ENCODE data around the gene ADCY5. TPM values are rescaled to one million over a fixed set of nuclear protein-coding genes. Genes with fewer than 3 reads are reported as not detected.

Gene ADCY5
- total RNA-seq, 1 donor from 2014 or later = 10.6 TPM

- Mint-ChIP-seq H3K27me3 (ENCODE audit: unreplicated experiment) (peaks cover 14% of the 10 kb centered on the region), H3K9me3 (ENCODE audit: unreplicated experiment) (no peaks in the 10 kb centered on the region), H3K4me3 (ENCODE audit: unreplicated experiment) (no peak overlapping the region), H3K4me1 (ENCODE audit: unreplicated experiment) (peaks cover 48% of the 10 kb centered on the region), H3K27ac (ENCODE audit: unreplicated experiment) (peak overlapping the region; percentile 66), H3K36me3 (ENCODE audit: unreplicated experiment) (peaks cover 3% of the 10 kb centered on the region)
- TF ChIP-seq CTCF (IDR thresholded peaks at IDR 0.05) = no peak
- DNase-seq (ENCODE audit: extremely low spot score, unreplicated experiment) = no peak
Measured at GRCh38 chr3:123343296-123344174, 105.4 kb downstream of the ADCY5 start.

- no peak overlapping the region for H3K4me3 Mint-ChIP-seq (ENCODE audit: unreplicated experiment)
- no peaks in the 10 kb centered on the region for H3K9me3 Mint-ChIP-seq (ENCODE audit: unreplicated experiment)
- peaks cover 48% of the 10 kb centered on the region for H3K4me1 Mint-ChIP-seq (ENCODE audit: unreplicated experiment)
- no peak for TF ChIP-seq CTCF (IDR thresholded peaks at IDR 0.05)
- DNase-seq (ENCODE audit: extremely low spot score, unreplicated experiment) = no peak
- H3K36me3 Mint-ChIP-seq (ENCODE audit: unreplicated experiment) = peaks cover under 1% of the 10 kb centered on the region
- H3K27me3 Mint-ChIP-seq (ENCODE audit: unreplicated experiment) = peaks cover 17% of the 10 kb centered on the region
- H3K27ac Mint-ChIP-seq (ENCODE audit: unreplicated experiment) = no peak overlapping the region
Measured at GRCh38 chr3:123342631-123343080, 106.2 kb downstream of the ADCY5 start.

- H3K9me3 Mint-ChIP-seq (ENCODE audit: unreplicated experiment) = no peaks in the 10 kb centered on the region
- H3K4me3 Mint-ChIP-seq (ENCODE audit: unreplicated experiment) = no peak overlapping the region
- no peak overlapping the region for H3K27ac Mint-ChIP-seq (ENCODE audit: unreplicated experiment)
- H3K27me3 Mint-ChIP-seq (ENCODE audit: unreplicated experiment) = peaks cover 18% of the 10 kb centered on the region
- no peak for DNase-seq (ENCODE audit: extremely low spot score, unreplicated experiment)
- H3K36me3 Mint-ChIP-seq (ENCODE audit: unreplicated experiment) = peaks cover 3% of the 10 kb centered on the region
- peak; percentile 9 for TF ChIP-seq CTCF (IDR thresholded peaks at IDR 0.05)
- peaks cover 48% of the 10 kb centered on the region for H3K4me1 Mint-ChIP-seq (ENCODE audit: unreplicated experiment)
Measured at GRCh38 chr3:123341871-123342630, 106.8 kb downstream of the ADCY5 start.

- H3K27me3 Mint-ChIP-seq (ENCODE audit: unreplicated experiment) = peaks cover 13% of the 10 kb centered on the region
- no peak overlapping the region for H3K4me3 Mint-ChIP-seq (ENCODE audit: unreplicated experiment)
- peaks cover 35% of the 10 kb centered on the region for H3K4me1 Mint-ChIP-seq (ENCODE audit: unreplicated experiment)
- TF ChIP-seq CTCF (IDR thresholded peaks at IDR 0.05) = no peak
- peaks cover 3% of the 10 kb centered on the region for H3K36me3 Mint-ChIP-seq (ENCODE audit: unreplicated experiment)
- H3K27ac Mint-ChIP-seq (ENCODE audit: unreplicated experiment) = no peak overlapping the region
- H3K9me3 Mint-ChIP-seq (ENCODE audit: unreplicated experiment) = no peaks in the 10 kb centered on the region
- no peak for DNase-seq (ENCODE audit: extremely low spot score, unreplicated experiment)
Measured at GRCh38 chr3:123340336-123340735, 108.6 kb downstream of the ADCY5 start.

- TF ChIP-seq CTCF (IDR thresholded peaks at IDR 0.05) = no peak
- DNase-seq (ENCODE audit: extremely low spot score, unreplicated experiment) = no peak
- Mint-ChIP-seq H3K27ac (ENCODE audit: unreplicated experiment) (no peak overlapping the region), H3K9me3 (ENCODE audit: unreplicated experiment) (no peaks in the 10 kb centered on the region), H3K36me3 (ENCODE audit: unreplicated experiment) (peaks cover 3% of the 10 kb centered on the region), H3K4me3 (ENCODE audit: unreplicated experiment) (no peak overlapping the region), H3K4me1 (ENCODE audit: unreplicated experiment) (peaks cover 25% of the 10 kb centered on the region), H3K27me3 (ENCODE audit: unreplicated experiment) (peaks cover 13% of the 10 kb centered on the region)
Measured at GRCh38 chr3:123339302-123339701, 109.6 kb downstream of the ADCY5 start.

All from osteocyte (in vitro differentiated cells).